ENCODE data around the gene FAM217B.

Gene FAM217B

GRCh38 chr20:59939052-59939878 lies 924 bp upstream of the FAM217B start:
- peak overlapping the region; percentile 98 for H3K27ac ChIP-seq
- TF ChIP-seq CTCF (conservative IDR thresholded peaks at IDR 0.05): no peak

GRCh38 chr20:59939879-59940128 lies 385 bp upstream of the FAM217B start:
- H3K27ac ChIP-seq: peak overlapping the region; percentile 98
- no peak for TF ChIP-seq CTCF (conservative IDR thresholded peaks at IDR 0.05)

- H3K27ac ChIP-seq: peak overlapping the region; percentile 98
- TF ChIP-seq CTCF (conservative IDR thresholded peaks at IDR 0.05): no peak
Observed at GRCh38 chr20:59940956-59941294, 736 bp downstream of the FAM217B start.

- TF ChIP-seq CTCF (conservative IDR thresholded peaks at IDR 0.05): no peak
Observed at GRCh38 chr20:59942245-59942644, 2.1 kb downstream of the FAM217B start.

GRCh38 chr20:59944726-59945125 lies 4.5 kb downstream of the FAM217B start:
- no peak for TF ChIP-seq CTCF (conservative IDR thresholded peaks at IDR 0.05)
- H3K27ac ChIP-seq: peak overlapping the region; percentile 98

More at GRCh38 chr20:59942245-59942644, 2.1 kb downstream of the FAM217B start:
- peak overlapping the region; percentile 98 for H3K27ac ChIP-seq

GRCh38 chr20:59945175-59945574 lies 5.0 kb downstream of the FAM217B start:
- no peak for TF ChIP-seq CTCF (conservative IDR thresholded peaks at IDR 0.05)
- H3K27ac ChIP-seq: peak overlapping the region; percentile 98

- peak overlapping the region; percentile 98; the same call in 1 of the 2 replicates for H3K27ac ChIP-seq
- TF ChIP-seq CTCF (conservative IDR thresholded peaks at IDR 0.05): no peak
Observed at GRCh38 chr20:59945731-59946130, 5.5 kb downstream of the FAM217B start.
